Measurements from ENCODE around the gene RIPOR1.
"Not testable (repeated sequence)": the region's sequence is repeated elsewhere in the genome, so short reads cannot be mapped to it uniquely, and the experiment has no call there.

RIPOR1 gene

GRCh38 chr16:67506468-67506867 is 22.2 kb upstream of the RIPOR1 start:
- no peak overlapping the region for H3K4me3 ChIP-seq (ENCODE audit: low read depth, low read length)
- TF ChIP-seq CTCF (IDR thresholded peaks at IDR 0.05; ENCODE audit: low read depth, low read length), result no peak

DNA sequence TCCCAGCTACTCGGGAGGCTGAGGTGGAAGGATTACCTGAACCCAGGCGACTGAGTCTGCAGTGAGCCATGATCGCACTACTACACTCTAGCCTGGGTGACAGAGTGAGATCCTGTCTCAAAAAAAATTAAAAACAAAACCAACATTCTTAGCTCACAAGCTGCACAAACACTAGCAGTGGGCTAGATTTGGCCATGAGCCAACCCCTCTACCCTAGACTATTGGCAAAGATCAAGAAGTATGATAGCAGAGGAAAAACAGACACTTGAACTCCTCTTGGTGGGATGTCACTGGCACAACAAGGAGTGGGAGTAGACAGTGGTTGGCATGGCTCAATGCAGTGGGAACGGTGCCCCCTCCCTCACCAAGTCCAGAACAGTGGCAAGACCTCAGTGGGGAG is 19.6 kb upstream of the RIPOR1 start:
- no peak overlapping the region for H3K4me3 ChIP-seq (ENCODE audit: low read depth, low read length)
- no peak for TF ChIP-seq CTCF (IDR thresholded peaks at IDR 0.05; ENCODE audit: low read depth, low read length)

GRCh38 chr16:67513892-67514291 is 14.7 kb upstream of the RIPOR1 start:
- not testable (repeated sequence) for H3K4me3 ChIP-seq (ENCODE audit: low read depth, low read length)

GRCh38 chr16:67514382-67514828 is 14.2 kb upstream of the RIPOR1 start:
- H3K4me3 ChIP-seq (ENCODE audit: low read depth, low read length), result no peak overlapping the region
- peak; percentile 50 for TF ChIP-seq CTCF (IDR thresholded peaks at IDR 0.05; ENCODE audit: low read depth, low read length)

DNA sequence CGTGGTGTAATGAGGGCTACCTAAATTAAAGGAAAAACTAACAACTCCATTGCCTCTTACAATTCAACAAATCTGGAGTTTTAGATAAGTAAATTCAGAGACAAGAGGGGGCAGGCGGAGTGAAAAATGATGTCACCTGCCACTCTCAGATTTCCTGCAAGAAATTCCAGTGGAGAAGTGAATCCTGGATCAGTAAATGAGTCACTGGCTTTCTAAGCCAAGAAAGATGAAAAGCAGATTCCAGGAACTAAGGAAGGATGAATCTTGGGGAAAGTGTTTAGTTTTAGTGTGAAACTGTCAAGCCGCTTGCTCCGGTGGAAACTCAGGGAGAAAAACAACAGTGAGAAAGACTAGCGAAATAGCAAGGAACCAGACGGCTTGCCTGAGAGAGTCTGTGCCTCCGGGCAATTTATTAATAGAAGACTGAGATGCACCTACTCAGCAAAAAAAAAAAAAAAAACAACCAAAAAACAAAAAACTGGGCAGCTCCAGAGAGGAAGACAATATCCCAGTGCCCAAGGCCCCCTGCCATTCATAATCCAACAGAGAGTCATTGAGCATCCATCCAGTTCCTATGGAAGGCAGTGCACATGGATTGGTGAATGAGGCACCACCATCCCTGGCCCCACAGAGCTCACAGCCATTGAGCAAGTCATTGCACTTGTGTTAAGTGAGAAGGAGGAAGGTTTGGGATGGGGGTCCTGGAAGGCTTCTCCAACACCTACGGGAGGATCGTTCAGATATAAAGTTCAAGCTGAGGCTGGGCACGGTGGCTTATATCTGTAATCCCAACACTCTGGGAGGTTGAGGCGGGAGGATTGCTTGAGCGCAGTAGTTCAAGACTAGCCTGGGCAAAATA is 12.1 kb upstream of the RIPOR1 start:
- H3K4me3 ChIP-seq (ENCODE audit: low read depth, low read length), result no peak overlapping the region
- TF ChIP-seq CTCF (IDR thresholded peaks at IDR 0.05; ENCODE audit: low read depth, low read length), result no peak

DNA sequence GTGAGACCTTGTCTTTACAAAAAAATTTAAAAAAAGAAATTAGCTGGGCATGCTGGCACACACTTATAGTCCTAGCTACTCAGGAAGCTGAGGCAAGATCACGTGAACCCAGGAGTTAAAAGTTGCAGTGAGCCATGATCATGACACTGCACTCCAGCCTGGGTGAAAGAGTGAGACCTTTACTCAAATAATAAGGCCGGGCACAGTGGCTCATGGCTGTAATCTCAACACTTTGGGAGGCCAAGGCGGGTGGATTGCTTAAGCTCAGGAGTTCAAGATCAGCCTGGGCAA is 11.5 kb upstream of the RIPOR1 start:
- TF ChIP-seq CTCF (IDR thresholded peaks at IDR 0.05; ENCODE audit: low read depth, low read length), result no peak
- no peak overlapping the region for H3K4me3 ChIP-seq (ENCODE audit: low read depth, low read length)

GRCh38 chr16:67517661-67518423 is 10.8 kb upstream of the RIPOR1 start:
- no peak overlapping the region for H3K4me3 ChIP-seq (ENCODE audit: low read depth, low read length)
- TF ChIP-seq CTCF (IDR thresholded peaks at IDR 0.05; ENCODE audit: low read depth, low read length), result no peak

Measured in WI38 (cell line).